PC-9 (cell line): Measurements from ENCODE around the gene COL5A2. TPM values are rescaled to one million over a fixed set of nuclear protein-coding genes. Genes with fewer than 3 reads are reported as not detected.

Experiments
- BruUV-seq: library from RNA; stranded (reverse); fragments of 400-500 nt; replicated peaks from 2 replicates; lab custom pipeline; 2021; lab: Mats Ljungman, UMichigan
- CTCF ChIA-PET: fragments of 300-600 bp; sonication (Branson Sonifier 250); formaldehyde crosslinking; loops from one replicate; lab custom pipeline; 2022; ENCODE audit warnings: antibody characterized with exemption; lab: Charles Lee
- POLR2A ChIA-PET: fragments of 300-600 bp; sonication (Branson Sonifier 250); formaldehyde crosslinking; loops from one replicate; lab custom pipeline; 2022; ENCODE audit warnings: antibody characterized with exemption; ENCODE audit not compliant: unreplicated experiment; lab: Charles Lee
- DNase-seq, 2 experiments: peaks; one replicate each; pipeline versions ENCODE4 v3.0.0 to v3.0.0-alpha.2; 2015 to 2022; ENCODE audit warnings: mixed read lengths in 1 of 2
- H2AFZ ChIP-seq: fragments of 200-600 bp; sonication (generic); 2 replicates; pipeline ENCODE4 v1.8.1; 2017; ENCODE audit warnings: antibody characterized with exemption
- H3F3A ChIP-seq: fragments of 200-600 bp; sonication (generic); 2 replicates; pipeline ENCODE4 v1.8.1; 2017; ENCODE audit warnings: antibody characterized with exemption, mild to moderate bottlenecking, low read depth; ENCODE audit not compliant: insufficient read depth
- H3K27ac ChIP-seq: fragments of 200-600 bp; sonication (generic); 2 replicates; pipeline ENCODE4 v1.6.1; 2016; ENCODE audit warnings: mixed run types
- H3K27me3 ChIP-seq: fragments of 200-600 bp; sonication (generic); 2 replicates; pipeline ENCODE4 v1.6.1; 2016; ENCODE audit warnings: low read depth, mixed run types; ENCODE audit not compliant: insufficient read depth
- H3K36me3 ChIP-seq: fragments of 200-600 bp; sonication (generic); 2 replicates; pipeline ENCODE4 v1.6.1; 2016; ENCODE audit warnings: low read depth, mixed run types
- H3K4me1 ChIP-seq: fragments of 200-600 bp; sonication (generic); replicated peaks from 2 replicates; pipeline ENCODE4 v1.6.1; 2016; ENCODE audit warnings: mixed run types; ENCODE audit not compliant: insufficient read depth
- H3K4me2 ChIP-seq: fragments of 200-600 bp; sonication (generic); 2 replicates; pipeline ENCODE4 v1.6.1; 2017; ENCODE audit warnings: mixed run types
- H3K4me3 ChIP-seq: fragments of 200-600 bp; sonication (generic); 2 replicates; pipeline ENCODE4 v1.6.1; 2016; ENCODE audit warnings: mixed run types
- H3K79me2 ChIP-seq: fragments of 200-600 bp; sonication (generic); 2 replicates; pipeline ENCODE4 v1.6.1; 2017; ENCODE audit warnings: low read depth, mixed run types
- H3K9me2 ChIP-seq: fragments of 200-600 bp; sonication (generic); 2 replicates; pipeline ENCODE4 v1.8.1; 2017; ENCODE audit warnings: mild to moderate bottlenecking; ENCODE audit not compliant: insufficient read depth
- H3K9me3 ChIP-seq: fragments of 200-600 bp; sonication (generic); 2 replicates; pipeline ENCODE4 v1.8.1; 2016; ENCODE audit warnings: low read depth; ENCODE audit not compliant: insufficient read depth
- H4K20me1 ChIP-seq: fragments of 200-600 bp; sonication (generic); 2 replicates; pipeline ENCODE4 v1.8.1; 2017; ENCODE audit not compliant: insufficient read depth
- CTCF ChIP-seq: fragments of 200-600 bp; sonication (generic); conservative IDR thresholded peaks from 2 replicates; pipeline ENCODE4 v1.6.1; 2017; ENCODE audit warnings: mixed run types, antibody characterized with exemption, mild to moderate bottlenecking, moderate library complexity
- EZH2 ChIP-seq: fragments of 200-600 bp; sonication (generic); IDR thresholded peaks from 2 replicates; pipeline ENCODE4 v1.8.0; 2017; ENCODE audit warnings: antibody characterized with exemption, low read depth
- intact Hi-C: fragments of 100-400 bp; cut with micrococcal nuclease; formaldehyde crosslinking; loops from one replicate; pipeline ENCODE4 v1.10.0; 2022; ENCODE audit not compliant: unreplicated experiment
- total RNA-seq: library from RNA; stranded (reverse); gene quantifications from 2 replicates; pipeline ENCODE4 v1.2.3, GENCODE V29; 2021

COL5A2 gene
- total RNA-seq, 1 experiment from 2014 or later, result 0.55 TPM

DNA sequence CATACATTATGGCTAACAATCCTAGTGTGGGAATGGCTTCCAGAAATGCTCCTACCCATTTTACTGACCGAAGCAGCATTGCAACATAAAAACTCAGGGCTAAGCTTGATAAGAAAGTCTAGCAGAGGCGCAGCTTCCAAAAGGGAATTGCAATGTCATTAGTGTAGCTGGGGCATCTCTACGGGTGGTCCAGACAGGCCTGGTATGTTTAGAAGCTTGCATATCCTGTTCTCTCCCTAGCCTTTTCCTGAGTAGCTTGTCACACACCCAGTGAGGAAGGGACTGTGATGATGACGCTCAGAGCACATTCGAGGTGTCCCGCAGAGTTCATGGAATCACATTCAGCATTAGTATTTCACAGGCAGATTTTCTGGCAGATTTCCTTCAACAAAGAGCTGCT, 38.0 kb upstream of the COL5A2 start:
- no peak for DNase-seq
- TF ChIP-seq EZH2 (no peak), CTCF (no peak)
- no peak overlapping the region for H3K27ac ChIP-seq
- no peaks in the 10 kb centered on the region for H3K27me3 ChIP-seq
- no peaks in the 10 kb centered on the region for H3K79me2 ChIP-seq
- POLR2A ChIA-PET, result no interaction called here
- no peaks in the 10 kb centered on the region for H3K9me2 ChIP-seq
- H3K4me1 ChIP-seq, result peaks cover 17% of the 10 kb centered on the region
- H2AFZ ChIP-seq, result no peak overlapping the region
- CTCF ChIA-PET, result no interaction called here
- no peaks in the 10 kb centered on the region for H4K20me1 ChIP-seq
- BruUV-seq, result no TSS peak
- intact Hi-C loops, result no loop called here
- H3F3A ChIP-seq, result no peaks in the 10 kb centered on the region
- H3K9me3 ChIP-seq, result no peaks in the 10 kb centered on the region
- no peak overlapping the region for H3K4me3 ChIP-seq
- H3K36me3 ChIP-seq, result no peaks in the 10 kb centered on the region
- no peak overlapping the region for H3K4me2 ChIP-seq

GRCh38 chr2:189217051-189217450, 37.5 kb upstream of the COL5A2 start:
- H3K4me1 ChIP-seq, result peaks cover 12% of the 10 kb centered on the region
- no TSS peak for BruUV-seq
- no peak overlapping the region for H3K27ac ChIP-seq
- H3K4me3 ChIP-seq, result no peak overlapping the region
- H4K20me1 ChIP-seq, result no peaks in the 10 kb centered on the region
- intact Hi-C loops, result no loop called here
- H3K9me3 ChIP-seq, result no peaks in the 10 kb centered on the region
- no peak overlapping the region for H2AFZ ChIP-seq
- no peaks in the 10 kb centered on the region for H3K27me3 ChIP-seq
- no peak overlapping the region for H3K4me2 ChIP-seq
- no peak for DNase-seq
- no peaks in the 10 kb centered on the region for H3K79me2 ChIP-seq
- no peak for TF ChIP-seq EZH2
- TF ChIP-seq CTCF, result no peak
- no peaks in the 10 kb centered on the region for H3F3A ChIP-seq
- no peaks in the 10 kb centered on the region for H3K9me2 ChIP-seq
- H3K36me3 ChIP-seq, result no peaks in the 10 kb centered on the region
- POLR2A ChIA-PET, result no interaction called here
- CTCF ChIA-PET, result no interaction called here

GRCh38 chr2:189214484-189214883, 34.9 kb upstream of the COL5A2 start:
- no peak overlapping the region for H3K4me3 ChIP-seq
- H3K27me3 ChIP-seq, result no peaks in the 10 kb centered on the region
- H2AFZ ChIP-seq, result no peak overlapping the region
- no peak for TF ChIP-seq EZH2
- no peak for TF ChIP-seq CTCF
- no peak overlapping the region for H3K27ac ChIP-seq
- H3K4me1 ChIP-seq, result peaks cover 10% of the 10 kb centered on the region; the same call in 1 of the 2 replicates
- CTCF ChIA-PET, result no interaction called here
- H4K20me1 ChIP-seq, result no peaks in the 10 kb centered on the region
- no peaks in the 10 kb centered on the region for H3K36me3 ChIP-seq
- intact Hi-C loops, result no loop called here
- BruUV-seq, result no TSS peak
- H3K9me3 ChIP-seq, result no peaks in the 10 kb centered on the region
- H3F3A ChIP-seq, result no peaks in the 10 kb centered on the region
- no peaks in the 10 kb centered on the region for H3K9me2 ChIP-seq
- POLR2A ChIA-PET, result no interaction called here
- DNase-seq, result no peak
- H3K79me2 ChIP-seq, result no peaks in the 10 kb centered on the region
- H3K4me2 ChIP-seq, result no peak overlapping the region
